ENCODE measurements around the gene KIAA0825.

DNA sequence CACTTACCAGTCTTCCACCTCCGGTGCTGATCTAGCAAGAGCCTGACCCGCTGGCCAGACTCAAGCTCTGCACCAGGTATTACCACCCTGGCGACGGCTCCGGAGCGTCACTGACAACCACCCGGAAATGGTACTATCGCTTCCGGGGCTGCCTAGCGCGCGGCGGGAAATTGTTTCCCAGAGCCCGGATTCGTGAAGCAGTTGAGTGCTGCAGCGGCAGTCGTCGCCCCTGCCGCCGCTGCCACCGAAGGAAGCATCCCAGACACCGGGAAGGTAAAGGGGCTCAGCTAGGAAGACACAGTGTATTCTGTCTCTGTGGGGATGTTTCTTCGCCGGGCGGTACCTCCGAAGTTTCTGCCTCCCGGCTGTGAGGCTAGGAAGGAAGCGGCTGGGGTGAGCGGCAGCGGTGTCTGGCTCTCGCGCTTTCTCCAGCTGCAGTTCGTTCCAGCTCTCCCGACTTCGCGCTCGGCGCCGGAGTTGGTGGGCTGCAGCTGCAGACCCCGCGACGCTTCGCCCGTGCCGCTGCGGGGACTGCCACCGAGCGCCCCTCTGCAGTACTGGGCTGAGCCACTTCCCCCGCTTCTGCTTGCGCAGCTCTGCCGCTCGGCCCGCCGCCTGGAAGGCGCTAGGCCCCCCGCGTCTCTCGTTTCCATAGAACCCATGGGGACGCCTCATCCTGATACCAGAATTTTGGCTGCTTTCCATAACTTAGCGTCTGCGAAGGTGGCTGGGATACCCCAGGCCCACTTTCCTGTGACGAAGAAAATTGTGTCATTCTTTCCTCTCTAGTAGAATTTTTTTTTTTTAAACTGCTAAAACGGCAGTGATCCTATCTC lies at the start of gene KIAA0825, which contains the start of gene SLF1:
- TF ChIP-seq, protein P1, sequence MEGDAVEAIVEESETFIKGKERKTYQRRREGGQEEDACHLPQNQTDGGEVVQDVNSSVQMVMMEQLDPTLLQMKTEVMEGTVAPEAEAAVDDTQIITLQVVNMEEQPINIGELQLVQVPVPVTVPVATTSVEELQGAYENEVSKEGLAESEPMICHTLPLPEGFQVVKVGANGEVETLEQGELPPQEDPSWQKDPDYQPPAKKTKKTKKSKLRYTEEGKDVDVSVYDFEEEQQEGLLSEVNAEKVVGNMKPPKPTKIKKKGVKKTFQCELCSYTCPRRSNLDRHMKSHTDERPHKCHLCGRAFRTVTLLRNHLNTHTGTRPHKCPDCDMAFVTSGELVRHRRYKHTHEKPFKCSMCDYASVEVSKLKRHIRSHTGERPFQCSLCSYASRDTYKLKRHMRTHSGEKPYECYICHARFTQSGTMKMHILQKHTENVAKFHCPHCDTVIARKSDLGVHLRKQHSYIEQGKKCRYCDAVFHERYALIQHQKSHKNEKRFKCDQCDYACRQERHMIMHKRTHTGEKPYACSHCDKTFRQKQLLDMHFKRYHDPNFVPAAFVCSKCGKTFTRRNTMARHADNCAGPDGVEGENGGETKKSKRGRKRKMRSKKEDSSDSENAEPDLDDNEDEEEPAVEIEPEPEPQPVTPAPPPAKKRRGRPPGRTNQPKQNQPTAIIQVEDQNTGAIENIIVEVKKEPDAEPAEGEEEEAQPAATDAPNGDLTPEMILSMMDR (IDR thresholded peaks at IDR 0.05; ENCODE audit: borderline replicate concordance, extremely low read depth, low read length, poor library complexity, severe bottlenecking), result peak; percentile 14
- no peak for TF ChIP-seq EZH2 (IDR thresholded peaks at IDR 0.05; ENCODE audit: borderline replicate concordance, low read depth, low read length, severe bottlenecking)
